HG03432 (cell line): ENCODE data around the gene EPM2A.

Source experiments
- ATAC-seq: cut with Tn5 transposase; IDR thresholded peaks from one replicate; pipeline ENCODE4 v1.9.1; 2021; ENCODE audit warnings: mild to moderate bottlenecking, moderate library complexity; ENCODE audit not compliant: unreplicated experiment

EPM2A gene

GRCh38 chr6:145620088-145620487 is 115.2 kb downstream of the EPM2A start:
- no peak for ATAC-seq

DNA sequence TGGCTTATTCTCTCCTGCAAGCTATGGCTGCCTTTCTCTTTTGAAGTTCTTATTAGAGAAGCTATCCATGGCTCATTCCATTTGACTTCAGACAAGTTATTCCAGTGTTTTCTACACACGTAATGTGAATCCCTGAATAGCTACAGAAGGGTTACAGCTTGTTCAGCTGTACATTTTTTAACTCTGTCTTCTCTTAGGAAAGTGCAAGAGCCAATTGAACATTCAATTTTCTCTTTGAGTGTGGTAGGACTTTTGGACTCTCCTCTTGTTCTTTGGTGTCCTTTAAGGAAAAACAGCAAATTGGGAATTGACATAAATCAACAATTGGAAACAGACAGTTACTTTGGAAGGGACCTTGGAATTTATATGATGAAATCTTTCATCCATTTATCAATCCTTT is 125.8 kb downstream of the EPM2A start:
- ATAC-seq = no peak

DNA sequence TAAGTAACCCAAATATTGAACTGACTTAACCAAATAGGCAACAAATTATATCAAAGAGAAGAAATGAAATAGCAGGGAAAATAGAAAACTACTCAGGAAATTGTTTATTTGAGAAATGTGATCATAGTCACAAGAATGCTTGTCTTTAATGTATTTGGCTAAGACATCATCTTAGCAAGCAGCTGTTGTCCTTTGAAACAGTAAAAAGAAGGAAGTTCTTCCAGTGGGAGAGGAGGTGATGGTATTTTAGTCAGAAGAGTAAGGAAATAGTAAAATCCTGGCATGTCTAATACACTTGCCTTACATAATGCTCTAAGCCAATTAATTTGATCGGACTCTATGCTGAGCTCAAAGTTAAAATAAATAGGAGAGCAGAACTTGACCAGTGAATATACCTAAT is 126.5 kb downstream of the EPM2A start:
- ATAC-seq = no peak

- ATAC-seq = no peak
These were observed 131.3 kb downstream of the EPM2A start for GRCh38 chr6:145603991-145604390.

DNA sequence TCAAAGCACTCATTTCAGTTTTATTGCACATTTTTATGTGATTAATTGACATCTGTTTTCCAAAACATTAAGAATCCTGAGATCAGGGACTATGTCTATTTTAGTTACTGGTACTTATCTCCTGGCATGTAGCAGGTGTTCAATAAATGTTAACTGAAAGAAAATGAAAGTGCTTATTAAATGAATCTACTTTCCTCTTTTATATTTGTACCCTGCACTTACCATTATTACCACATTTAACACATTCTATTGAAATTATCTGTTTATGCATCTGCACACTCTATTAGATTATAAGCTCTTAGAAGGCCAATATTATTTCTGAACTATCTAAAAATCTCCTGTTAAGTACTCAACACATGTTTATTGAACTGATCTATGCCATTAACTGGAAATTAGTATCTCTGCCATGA is 131.9 kb downstream of the EPM2A start:
- ATAC-seq = no peak

DNA sequence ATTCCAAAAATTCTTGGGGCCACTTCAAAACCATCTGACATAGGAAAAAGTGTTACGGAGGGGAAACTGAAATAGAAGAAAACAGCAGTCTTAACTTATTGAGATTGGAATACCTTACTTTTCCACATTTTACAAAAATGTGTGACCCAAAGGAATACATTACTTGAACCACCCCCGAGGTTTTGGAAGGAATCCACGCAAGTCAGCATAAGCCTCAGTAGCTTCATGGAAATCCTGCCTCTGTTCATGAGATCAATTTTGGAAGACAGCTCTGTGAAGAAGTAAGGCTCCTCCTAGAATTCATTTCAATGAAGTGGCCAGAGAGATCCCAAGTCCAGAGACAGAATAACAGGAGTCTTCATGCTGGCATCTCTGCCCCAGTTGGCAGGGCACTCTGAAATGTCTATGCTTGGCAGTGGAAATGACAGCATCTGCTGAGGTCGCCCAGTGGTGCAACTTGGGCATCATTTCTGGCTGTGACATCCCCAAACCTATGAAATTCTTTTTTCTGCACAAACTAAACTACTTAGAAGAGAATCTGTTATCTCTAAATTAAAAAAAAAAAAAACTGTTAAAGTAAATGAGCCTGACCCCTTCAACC is 132.5 kb downstream of the EPM2A start:
- no peak for ATAC-seq

- ATAC-seq = no peak
These were observed 133.9 kb downstream of the EPM2A start for GRCh38 chr6:145601397-145601796.

DNA sequence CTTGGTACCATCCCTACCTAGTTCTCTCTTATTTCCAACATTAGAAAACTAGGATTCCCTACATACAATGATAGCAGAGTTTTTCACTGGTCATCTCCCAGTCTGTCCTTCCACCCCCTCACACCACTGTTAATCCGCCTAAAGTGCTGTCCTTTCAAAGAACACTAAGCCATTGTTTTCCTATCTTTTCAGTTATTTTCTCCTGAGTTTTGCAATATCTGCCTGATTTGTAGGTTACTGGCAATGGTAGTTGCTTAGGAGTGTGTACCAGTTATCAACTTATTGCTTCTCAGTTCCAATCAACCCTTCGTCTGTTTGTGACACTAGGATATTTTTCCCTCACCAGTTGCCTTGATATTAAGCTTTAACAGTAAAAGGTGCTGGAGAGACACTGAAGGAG is 135.0 kb downstream of the EPM2A start:
- no peak for ATAC-seq

- ATAC-seq = no peak
These were observed 146.3 kb downstream of the EPM2A start for GRCh38 chr6:145588981-145589380.

GRCh38 chr6:145587334-145587733 is 148.0 kb downstream of the EPM2A start:
- no peak for ATAC-seq

DNA sequence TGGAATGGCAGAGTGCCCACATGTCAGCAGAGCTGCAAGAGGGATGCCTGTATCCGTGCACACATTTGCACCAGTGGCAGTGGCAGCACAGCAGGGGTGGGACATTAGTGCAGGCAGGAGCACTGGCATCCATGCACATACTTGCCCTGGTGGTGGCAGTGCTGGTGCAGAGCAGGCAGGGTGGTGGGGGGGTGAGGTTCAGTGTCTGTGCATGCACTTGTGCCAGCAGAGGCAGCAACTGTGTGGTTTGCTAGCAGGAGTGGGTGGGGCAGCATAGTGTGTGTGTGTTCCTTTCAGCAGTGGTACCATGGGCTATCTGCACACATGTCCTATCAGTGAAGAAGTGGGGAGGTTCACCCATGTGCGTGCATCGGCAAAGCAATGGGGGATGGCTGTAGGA is 151.6 kb downstream of the EPM2A start:
- no peak for ATAC-seq
